NCI-H2107 treated with DMSO at 0.1 percent for 48 hours (cell line): ENCODE data around the gene CGB8.
"Not testable (repeated sequence)": the region's sequence is repeated elsewhere in the genome, so short reads cannot be mapped to it uniquely, and the experiment has no call there.

Source experiments
- DNase-seq: peaks from one replicate; lab custom pipeline; 2025; ENCODE audit not compliant: unreplicated experiment; lab: John Stamatoyannopoulos, UW

Gene CGB8

DNA sequence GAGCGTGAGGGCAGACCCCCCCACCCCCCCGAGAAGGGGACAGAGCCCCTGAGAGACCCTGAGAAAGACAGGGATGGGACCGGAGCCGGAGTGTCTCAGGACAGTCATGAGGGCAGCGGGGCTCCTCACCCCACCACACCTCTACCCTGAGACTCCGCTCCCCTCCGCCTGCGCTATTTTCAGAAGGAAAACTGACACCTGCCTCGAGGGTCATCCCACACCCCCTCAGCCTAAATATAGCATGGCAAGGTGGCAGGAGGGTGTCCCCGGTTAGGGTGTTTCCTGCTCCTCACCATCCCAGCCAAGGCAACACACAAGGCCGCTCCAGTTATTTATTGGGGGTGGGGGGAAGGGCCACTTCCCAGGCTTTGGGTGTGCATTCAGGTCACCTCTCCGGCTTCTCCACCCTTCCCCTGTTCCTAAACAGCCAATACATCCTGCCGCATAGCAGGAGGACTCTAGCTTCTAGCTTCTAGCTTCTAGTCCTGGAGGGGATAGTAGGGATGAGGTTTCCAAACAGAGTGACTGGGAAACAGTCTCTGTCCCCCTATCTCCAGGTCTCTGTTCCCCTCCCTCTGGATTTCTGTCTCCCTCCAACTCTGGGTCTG is 17.1 kb upstream of the CGB8 start:
- DNase-seq, result no peak

DNA sequence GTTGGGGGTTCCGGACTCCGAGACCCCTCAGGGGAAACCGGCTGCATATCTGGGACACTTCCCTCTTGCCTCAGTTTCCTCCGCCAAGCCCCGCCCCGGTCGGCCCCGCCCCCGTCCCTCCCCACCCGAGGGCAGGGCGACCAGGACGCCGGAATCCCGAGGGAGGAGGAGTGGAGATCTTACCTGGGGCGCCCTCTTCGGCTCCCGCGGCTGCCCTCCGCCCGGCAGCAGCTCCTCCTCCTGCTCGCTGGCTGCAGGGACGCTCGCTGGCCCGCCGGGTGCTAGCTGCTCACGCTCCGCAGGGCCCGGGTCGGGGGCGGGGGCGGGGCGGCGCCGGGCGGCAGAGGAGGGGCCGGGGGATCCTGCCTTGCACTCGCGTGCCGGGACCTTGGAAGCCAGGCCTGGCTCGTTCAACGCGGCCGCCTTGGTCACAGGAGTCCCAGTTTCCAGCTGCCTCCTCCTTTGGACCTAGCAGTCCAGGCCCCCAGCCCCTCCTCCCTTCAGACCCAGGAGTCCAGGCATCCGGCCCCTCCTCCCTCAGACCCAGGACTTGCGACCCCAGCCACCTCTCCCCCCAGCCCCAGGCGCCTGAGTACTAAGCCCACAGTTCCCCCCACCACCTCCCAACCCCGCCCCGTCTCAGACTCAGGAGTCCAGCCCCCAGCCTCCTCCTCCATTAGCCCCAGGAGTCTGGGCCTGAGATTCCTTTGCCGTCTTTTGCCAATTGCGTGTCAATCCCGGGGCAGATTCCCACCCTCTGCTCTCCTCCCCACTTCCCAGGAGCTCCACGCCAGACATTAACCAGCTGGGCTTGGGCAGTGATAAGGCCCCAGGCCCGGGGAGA is 16.1 kb upstream of the CGB8 start, which contains the start of gene NTF4:
Gene NTF4, minus strand, starts transcription at position 51 of the 844 bp plus-strand sequence. CDS start 2,821 bp downstream, outside the sequence.
- DNase-seq, result no peak

DNA sequence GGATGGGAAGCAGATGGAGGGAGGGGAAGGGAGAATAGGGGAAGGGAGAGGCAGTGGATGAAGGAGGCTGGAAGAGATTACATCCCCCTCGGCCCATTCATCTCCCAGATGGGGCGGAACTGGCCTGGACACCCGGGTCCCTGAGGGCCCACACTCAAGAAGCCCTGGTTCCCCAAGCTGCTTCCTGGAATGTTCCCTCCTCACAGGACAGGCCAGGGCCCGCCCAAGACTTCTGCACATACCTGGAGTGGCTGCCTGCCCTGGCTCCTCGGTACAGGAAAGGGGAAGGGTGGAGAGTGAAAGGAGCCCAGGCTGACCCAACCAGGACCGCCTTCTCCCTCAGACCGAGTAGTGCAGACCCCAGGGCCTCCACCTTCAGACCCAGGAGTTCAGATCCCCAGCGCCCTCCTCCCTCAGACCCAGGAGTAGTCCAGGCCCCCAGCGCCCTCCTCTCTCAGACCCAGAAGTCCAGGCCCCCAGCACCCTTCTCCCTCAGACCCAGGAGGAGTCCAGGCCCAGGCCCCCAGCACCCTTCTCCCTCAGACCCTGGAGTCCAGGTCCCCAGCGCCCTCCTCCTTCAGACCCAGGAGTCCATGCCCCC is 15.2 kb upstream of the CGB8 start:
- no peak for DNase-seq

- no peak for DNase-seq
Measured at GRCh38 chr19:49061445-49061844, 12.5 kb upstream of the CGB8 start.

- no peak for DNase-seq
Measured at GRCh38 chr19:49061000-49061399, 12.1 kb upstream of the CGB8 start.

DNA sequence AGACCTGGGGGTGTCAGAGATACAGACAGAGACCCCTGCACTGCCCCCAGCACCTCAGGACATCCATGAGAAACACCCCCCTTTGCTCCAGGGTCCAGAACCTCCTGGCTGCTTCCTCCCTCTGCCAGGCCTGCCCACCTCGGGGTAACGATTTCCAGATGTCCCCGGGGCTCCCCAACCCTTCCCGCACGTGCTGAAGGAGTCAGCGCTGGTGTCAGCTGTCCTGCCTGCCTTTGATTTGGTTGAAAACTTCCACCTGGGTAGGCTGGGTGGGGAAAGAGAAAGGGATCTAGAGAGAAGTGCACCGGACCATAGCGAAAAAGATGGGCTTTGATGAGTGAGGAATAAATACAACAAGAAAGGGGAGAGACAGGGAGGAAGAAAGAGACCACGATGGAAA is 10.1 kb upstream of the CGB8 start:
- DNase-seq, result no peak

DNA sequence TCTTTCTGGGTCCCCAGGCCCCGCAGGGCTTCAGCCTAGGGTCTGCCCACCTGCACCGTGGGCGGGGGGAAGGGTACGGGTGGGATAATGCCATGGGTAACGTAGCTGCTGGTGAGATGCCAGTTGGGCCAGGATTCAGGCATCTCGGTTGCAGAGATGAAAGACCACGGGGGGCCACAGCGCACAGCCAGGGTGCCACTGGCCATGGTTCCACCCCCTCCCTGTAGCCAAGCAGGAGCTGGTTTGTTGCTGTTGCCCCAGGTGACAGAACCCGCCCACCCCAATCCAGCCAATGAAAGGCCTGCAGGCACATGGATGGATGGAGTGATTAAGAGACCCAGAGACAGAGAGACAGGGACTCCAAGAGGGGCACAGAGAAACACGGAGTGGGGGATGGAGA is 9.7 kb upstream of the CGB8 start:
- DNase-seq, result no peak

GRCh38 chr19:49057636-49058234 is 8.8 kb upstream of the CGB8 start, which contains the start of gene CGB7:
Gene CGB7, minus strand, starts transcription at chr19:49057749. Its CDS starts 2,374 bp downstream, at chr19:49055375.
- DNase-seq, result no peak

GRCh38 chr19:49056902-49057596 is 8.1 kb upstream of the CGB8 start:
- DNase-seq, result not testable (repeated sequence)

GRCh38 chr19:49056101-49056901 is 7.4 kb upstream of the CGB8 start:
- DNase-seq, result no peak

DNA sequence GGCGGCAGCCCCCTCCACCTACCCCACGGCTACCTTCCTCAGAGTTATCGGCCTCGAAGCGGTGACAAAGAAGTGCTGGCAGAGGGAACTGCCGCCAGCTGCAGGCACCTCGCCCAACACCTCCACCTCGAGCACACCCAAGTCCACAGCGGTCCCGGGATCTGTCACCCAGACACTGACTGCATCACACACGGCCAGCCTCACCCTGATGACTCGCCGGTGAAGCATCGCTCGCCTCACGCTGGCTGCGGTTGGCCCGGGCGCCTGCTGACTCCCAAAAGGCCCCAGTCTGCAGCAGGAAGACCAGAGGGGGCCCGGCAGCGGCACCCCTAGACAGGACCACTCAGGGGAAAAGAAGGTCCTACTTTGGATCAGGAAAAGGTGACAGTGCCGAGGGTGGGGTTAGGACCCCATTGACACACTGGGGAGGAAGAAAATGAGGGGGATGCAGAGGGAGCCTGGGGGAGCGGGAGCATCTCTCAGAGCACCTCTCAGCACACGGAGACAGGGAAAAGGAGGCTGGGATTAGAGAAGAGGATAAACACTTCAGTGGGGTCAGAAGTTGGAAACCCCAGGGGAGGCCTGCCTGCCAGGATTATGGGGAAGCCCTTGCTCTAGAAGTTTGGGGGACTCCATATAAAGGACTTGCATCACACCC is 1.6 kb upstream of the CGB8 start:
- not testable (repeated sequence) for DNase-seq

GRCh38 chr19:49049834-49050233 is 923 bp upstream of the CGB8 start:
- not testable (repeated sequence) for DNase-seq

GRCh38 chr19:49043548-49043947 is 5.4 kb downstream of the CGB8 start, which contains the start of gene CGB5:
Gene CGB5, plus strand, starts transcription at chr19:49043848. Its CDS starts 362 bp downstream, at chr19:49044210.
- not testable (repeated sequence) for DNase-seq

- DNase-seq, result not testable (repeated sequence)
Measured at GRCh38 chr19:49042666-49043065, 6.2 kb downstream of the CGB8 start.

DNA sequence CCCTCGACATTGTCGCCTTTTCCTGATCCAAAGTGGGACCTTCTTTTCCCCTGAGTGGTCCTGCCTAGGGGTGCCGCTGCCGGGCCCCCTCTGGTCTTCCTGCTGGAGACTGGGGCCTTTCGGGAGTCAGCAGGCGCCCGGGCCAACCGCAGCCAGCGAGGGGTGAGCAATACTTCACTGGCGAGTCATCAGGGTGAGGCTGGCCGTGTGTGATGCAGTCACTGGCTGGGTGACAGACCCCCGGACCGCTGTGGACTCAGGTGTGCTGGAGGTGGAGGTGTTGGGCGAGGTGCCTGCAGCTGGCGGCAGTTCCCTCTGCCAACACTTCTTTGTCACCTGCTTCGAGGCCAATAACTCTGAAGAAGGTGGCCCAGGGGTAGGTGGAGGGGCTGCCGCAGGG is 6.7 kb downstream of the CGB8 start:
- DNase-seq, result no peak

DNA sequence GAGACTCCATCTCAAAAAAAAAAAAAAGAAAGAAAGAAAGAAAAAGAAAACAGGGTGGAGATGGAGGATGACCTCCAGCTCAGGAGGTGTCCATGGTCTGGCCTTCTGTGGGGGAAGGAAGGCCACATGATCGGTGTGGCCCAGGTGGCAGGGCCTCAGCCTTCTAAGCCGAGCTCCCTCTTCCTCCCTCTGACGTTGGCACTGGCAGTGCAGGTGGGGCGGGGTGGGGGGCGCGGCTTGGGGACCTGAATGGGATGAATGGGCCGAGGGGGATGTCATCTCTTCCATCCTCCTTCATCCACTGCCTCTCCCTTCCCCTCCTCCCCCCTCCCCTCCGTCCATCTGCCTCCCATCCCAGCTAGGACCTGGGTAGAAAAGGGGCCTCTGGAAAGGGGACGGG is 9.2 kb downstream of the CGB8 start:
- not testable (repeated sequence) for DNase-seq

DNA sequence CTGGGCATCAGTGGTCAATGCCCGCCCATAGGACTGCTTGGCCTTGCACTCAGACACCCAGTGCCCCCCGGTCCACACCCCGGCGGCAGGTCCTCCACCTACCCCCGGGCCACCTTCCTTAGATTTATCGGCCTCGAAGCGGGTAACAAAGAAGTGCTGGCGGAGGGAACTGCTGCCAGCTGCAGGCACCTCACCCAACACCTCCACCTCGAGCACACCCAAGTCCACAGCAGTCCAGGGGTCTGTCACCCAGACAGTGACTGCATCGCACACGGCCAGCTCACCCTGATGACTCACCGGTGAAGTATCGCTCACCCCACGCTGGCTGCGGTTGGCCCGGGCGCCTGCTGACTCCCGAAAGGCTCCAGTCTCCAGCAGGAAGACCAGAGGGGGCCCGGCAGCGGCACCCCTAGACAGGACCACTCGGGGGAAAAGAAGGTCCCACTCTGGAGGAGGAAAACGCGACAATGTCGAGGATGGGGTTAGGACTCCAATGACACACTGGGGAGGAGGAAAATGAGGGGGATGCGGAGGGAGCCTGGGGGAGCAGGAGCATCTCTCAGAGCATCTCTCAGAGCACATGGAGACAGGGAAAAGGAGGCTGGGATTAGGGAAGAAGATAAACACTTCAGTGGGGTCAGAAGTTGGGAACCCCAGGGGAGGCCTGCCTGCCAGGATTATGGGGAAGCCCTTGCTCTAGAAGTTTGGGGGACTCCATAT is 10.2 kb downstream of the CGB8 start:
- DNase-seq, result not testable (repeated sequence)

GRCh38 chr19:49038111-49038510 is 10.8 kb downstream of the CGB8 start:
- not testable (repeated sequence) for DNase-seq

DNA sequence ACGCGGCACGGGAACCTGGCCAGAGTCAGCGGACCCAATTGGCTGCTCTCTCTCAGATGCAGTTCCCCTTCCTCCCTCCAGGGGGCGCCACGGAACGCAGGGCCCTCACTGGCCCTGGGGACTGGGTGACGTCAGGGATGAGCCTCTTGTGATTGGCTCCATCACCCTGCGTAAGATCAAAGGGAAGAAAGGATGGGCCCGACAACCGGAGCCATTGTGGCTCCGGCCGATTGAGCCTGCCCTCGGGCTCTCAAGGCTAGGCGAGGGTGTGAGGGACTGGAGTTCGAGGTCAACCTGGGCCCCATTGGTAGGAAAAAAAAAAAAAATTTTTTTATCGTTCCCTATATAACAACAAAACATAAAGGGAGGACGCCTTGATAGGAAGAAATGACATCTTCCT is 12.1 kb downstream of the CGB8 start, which contains the start of gene CGB1:
Gene CGB1, minus strand, starts transcription at position 81 of the 400 bp plus-strand sequence. CDS start 184 bp downstream, outside the sequence.
- not testable (repeated sequence) for DNase-seq
